GM21367 (cell line): ENCODE data around the gene MSH6.

ENCODE experiments used
- ATAC-seq: cut with Tn5 transposase; IDR thresholded peaks from one replicate; pipeline ENCODE4 v1.9.1; 2021; ENCODE audit not compliant: unreplicated experiment

Gene MSH6, protein sequence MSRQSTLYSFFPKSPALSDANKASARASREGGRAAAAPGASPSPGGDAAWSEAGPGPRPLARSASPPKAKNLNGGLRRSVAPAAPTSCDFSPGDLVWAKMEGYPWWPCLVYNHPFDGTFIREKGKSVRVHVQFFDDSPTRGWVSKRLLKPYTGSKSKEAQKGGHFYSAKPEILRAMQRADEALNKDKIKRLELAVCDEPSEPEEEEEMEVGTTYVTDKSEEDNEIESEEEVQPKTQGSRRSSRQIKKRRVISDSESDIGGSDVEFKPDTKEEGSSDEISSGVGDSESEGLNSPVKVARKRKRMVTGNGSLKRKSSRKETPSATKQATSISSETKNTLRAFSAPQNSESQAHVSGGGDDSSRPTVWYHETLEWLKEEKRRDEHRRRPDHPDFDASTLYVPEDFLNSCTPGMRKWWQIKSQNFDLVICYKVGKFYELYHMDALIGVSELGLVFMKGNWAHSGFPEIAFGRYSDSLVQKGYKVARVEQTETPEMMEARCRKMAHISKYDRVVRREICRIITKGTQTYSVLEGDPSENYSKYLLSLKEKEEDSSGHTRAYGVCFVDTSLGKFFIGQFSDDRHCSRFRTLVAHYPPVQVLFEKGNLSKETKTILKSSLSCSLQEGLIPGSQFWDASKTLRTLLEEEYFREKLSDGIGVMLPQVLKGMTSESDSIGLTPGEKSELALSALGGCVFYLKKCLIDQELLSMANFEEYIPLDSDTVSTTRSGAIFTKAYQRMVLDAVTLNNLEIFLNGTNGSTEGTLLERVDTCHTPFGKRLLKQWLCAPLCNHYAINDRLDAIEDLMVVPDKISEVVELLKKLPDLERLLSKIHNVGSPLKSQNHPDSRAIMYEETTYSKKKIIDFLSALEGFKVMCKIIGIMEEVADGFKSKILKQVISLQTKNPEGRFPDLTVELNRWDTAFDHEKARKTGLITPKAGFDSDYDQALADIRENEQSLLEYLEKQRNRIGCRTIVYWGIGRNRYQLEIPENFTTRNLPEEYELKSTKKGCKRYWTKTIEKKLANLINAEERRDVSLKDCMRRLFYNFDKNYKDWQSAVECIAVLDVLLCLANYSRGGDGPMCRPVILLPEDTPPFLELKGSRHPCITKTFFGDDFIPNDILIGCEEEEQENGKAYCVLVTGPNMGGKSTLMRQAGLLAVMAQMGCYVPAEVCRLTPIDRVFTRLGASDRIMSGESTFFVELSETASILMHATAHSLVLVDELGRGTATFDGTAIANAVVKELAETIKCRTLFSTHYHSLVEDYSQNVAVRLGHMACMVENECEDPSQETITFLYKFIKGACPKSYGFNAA (N-terminal part only)

GRCh38 chr2:47782671-47783485 is at the start of gene MSH6:
MSH6 (plus strand) TSS chr2:47783145; CDS start chr2:47783234, 89 bp downstream.
- peak; percentile 73 for ATAC-seq

DNA sequence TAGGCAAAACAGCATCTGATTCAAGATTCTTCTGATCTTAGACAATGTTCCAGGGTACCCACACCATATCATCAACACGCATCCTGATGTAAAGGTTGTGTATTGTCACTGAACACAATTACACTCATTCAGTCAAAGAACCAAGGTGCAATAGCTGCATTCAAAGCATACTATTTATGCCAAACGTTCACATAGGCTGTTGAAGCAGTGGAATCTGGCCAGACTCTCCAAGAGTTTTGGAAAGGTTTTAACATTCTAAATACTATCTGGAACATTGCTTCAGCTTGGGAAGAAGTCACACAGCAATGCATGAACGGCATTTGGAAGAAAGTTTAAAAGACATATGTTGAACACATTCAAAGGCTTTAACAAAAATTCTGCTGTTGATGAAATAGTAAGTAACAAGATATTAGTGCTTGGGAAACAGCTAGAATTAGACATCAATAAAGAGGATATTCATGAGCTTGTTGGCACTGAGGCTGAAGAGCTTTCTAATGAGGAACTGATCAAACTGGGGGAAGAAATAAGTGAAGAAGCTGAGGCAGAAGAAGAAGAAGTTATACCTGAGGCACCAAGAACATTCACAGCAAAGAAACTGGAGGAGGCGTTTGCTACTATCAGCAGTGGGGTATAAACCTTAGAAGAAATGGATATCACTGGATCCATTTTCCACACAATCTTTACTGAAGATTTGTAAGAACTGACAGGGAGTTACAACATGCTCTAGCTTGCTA is 47.6 kb upstream of the MSH6 start:
- no peak for ATAC-seq

DNA sequence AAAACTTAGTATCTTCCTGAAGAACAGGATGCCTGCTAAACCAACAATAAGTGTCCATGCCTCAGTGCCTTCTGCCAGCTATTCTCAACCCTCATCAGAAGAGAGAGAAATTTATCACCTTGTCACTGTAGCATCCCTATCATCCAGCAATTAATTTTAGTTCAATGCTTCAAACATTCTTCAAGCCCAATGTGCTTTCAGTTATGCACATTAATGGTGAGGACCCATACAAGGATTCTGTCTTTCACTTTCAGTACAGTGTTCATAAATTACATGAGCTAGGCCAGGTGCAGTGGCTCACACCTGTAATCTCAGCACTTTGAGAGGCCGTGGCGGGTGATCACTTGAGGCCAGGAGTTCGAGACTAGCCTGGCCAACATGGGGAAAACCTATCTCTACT is 47.0 kb upstream of the MSH6 start:
- ATAC-seq = no peak

GRCh38 chr2:47737191-47737975 is 45.6 kb upstream of the MSH6 start:
- ATAC-seq = no peak

DNA sequence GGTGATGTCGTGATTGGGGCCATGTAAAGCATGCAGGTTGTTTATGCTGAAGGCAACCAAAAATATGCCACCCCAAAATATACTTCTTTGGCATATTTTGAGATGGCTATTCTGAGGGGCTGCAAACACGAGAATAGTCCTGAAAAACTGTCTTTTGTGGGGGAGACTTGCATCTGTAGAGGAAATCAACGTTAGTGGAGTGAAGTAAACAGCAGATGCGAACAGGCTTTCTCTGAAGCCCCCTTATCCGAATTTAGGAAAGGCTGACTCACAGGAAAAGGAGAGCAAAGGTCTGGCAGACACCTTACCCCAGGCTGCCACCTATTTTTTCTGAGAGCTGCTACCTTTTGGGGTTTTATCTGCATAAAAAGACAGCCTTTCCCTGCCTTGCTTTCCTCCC is 44.6 kb upstream of the MSH6 start:
- ATAC-seq = no peak

- no peak for ATAC-seq
Observed at GRCh38 chr2:47741101-47741500, 41.8 kb upstream of the MSH6 start.

DNA sequence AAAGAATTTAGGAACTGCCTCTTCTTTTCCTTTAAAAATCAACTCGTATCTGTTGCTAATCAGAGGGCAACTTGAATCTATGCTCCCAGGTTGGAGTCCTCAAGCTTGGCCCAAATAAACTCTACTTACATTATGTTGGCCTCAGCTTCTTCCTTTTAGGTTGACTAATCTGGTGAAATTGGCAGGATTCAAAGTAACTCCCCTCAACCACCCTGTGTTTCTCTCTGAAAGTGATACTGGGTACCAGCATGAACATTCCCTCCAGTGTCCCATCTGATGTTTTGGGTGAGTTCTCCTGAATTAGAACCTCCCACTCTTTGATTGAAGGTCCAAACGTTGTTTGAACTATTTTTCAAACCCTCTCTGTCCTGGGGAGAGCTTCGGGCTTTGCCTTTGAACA is 41.3 kb upstream of the MSH6 start:
- ATAC-seq = no peak

DNA sequence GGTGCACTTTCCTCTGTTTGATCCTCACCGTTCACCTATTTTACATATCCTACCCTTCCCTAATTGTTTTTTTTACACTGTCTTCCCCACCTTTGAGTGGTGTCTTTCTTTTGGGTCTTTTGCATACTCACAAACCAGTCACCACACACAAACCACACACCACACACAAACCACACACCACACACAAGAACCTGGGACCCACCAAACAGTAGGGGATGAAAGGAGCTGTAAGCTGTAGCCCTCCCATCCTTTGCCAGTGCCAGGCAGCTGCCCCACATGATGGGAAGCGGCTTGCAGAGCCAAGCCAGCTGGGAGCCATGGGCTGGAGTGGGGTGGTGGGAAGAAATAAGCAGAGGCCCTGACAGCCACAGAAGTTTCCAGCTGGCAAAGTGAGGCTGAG is 38.9 kb upstream of the MSH6 start:
- no peak for ATAC-seq

DNA sequence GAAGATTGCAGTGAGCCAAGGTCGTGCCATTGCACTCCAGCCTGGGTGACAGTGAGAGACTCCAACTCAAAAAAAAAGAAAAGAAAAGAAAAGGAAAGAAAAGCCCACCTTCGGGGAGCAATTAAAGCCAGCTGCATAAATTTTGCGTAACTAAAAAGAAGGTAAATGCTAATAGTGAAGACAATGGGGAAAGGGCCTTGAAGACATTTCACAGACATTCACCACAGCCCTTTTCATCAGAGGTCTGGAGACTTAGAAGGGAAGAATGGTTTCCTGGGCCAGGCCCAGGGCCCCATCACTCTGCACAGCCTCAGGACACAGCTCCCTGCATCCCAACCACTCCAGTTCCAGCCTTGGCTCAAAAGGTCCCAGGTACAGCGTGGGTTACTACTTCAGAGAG is 35.1 kb upstream of the MSH6 start:
- ATAC-seq = no peak

DNA sequence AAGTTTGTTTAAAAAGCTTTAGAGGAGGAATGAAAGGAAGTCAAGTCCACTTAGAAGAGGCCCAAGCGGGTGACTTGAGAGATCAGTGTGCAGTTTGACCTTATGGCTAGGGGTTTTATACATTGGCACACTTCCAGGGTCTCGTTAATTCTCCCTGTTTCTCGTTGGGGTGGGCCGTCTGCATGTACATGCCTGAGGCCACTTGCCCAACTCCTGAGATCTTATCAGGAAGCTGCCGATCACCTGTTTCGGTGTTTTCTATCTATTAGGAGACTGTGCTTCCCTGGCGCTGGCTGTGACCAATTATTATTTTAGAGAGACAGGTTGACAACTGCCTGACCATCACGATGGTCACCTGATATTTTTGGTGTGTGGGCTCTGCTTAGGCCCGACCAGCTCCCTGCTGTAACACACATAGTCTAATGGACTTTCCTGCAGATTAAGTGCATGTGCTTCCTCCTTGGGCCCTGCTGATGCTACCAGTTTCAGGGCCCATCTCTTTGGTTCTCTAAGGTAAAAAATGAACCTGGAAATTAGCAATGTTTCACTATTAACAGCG is 31.0 kb upstream of the MSH6 start:
- ATAC-seq = no peak

DNA sequence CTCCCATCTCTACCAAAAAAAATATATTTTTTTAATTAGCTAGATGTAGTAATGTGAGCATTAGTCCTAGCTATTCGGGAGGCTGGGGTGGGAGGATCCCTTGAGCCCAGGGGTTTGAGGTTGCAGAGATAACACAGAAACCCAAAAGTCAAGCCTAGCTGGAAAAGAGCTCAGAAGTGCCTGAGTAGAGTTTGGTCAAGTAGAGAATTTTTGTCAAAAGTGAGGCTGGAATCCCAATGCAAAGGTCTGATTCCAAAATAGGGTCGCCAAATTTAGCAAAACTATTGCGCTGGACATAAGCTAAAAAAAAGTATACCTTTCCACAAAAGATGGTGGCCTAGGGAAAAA is 15.5 kb upstream of the MSH6 start:
- ATAC-seq = no peak

- ATAC-seq = peak; percentile 65
Observed at GRCh38 chr2:47767880-47768609, 14.9 kb upstream of the MSH6 start.

DNA sequence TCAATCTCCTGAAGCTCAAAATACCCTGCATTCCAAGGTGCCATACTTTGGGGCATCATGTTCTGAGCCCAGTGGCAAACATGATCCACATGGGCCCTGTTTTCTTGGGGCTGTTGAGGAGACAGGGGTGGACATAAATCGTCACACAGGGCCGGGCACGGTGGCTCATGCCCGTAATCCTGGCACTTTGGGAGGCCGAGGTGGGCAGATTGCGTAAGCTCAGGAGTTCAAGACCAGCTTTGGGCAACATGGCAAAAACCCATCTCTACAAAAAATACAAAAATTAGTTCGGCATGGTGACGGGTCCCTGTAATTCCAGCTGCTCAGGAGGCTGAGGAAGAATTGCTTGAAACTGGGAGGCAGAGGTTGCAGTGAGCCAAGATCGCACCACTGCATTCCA is 13.6 kb upstream of the MSH6 start:
- ATAC-seq = no peak

- no peak for ATAC-seq
Observed at GRCh38 chr2:47771211-47771610, 11.7 kb upstream of the MSH6 start.

GRCh38 chr2:47772343-47772742 is 10.6 kb upstream of the MSH6 start:
- no peak for ATAC-seq

DNA sequence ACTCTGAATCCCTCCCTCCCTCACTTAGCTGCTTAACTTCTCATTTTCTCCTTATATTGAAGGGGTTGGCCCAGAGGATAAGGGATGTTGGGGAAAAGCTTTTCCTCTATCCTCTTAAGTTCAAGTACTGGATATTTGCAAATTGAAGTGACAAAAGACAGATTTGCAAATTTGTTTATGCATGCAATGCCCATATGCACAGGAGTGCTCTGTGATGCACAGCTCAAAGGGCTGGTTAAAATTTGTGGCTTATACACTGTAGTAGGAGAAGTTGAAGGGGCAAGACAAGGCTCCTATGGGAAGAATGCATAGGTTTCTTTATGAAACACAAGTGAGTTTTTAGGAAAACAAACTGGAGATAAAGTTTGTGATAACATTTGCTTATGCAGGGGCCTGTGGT is 8.4 kb upstream of the MSH6 start:
- ATAC-seq = no peak

- no peak for ATAC-seq
Observed at GRCh38 chr2:47777277-47777937, 5.5 kb upstream of the MSH6 start.
